Endothelial cell of umbilical vein (primary cell): ENCODE results near the gene TSSC4.

Source experiments
- MAX ChIP-seq: IDR thresholded peaks from 2 replicates; pipeline ENCODE4 v1.6.1; 2011; ENCODE audit not compliant: insufficient read depth, insufficient read length
- TF ChIP-seq, protein P1 (sequence below), 2 donors: IDR thresholded peaks; 1 replicate in 1 of 2; 2 replicates in 1 of 2; pipeline ENCODE4 v1.5.1; 2011; ENCODE audit warnings: low read length in 2 of 2, mild to moderate bottlenecking in 2 of 2, moderate library complexity in 2 of 2, control low read depth in 1 of 2, inconsistent platforms in 1 of 2, low read depth in 1 of 2; ENCODE audit not compliant: insufficient read depth in 1 of 2; ENCODE audit errors: extremely low read depth in 1 of 2

GRCh38 chr11:2362414-2362813 is 38.1 kb upstream of the TSSC4 start:
- TF ChIP-seq, protein P1, sequence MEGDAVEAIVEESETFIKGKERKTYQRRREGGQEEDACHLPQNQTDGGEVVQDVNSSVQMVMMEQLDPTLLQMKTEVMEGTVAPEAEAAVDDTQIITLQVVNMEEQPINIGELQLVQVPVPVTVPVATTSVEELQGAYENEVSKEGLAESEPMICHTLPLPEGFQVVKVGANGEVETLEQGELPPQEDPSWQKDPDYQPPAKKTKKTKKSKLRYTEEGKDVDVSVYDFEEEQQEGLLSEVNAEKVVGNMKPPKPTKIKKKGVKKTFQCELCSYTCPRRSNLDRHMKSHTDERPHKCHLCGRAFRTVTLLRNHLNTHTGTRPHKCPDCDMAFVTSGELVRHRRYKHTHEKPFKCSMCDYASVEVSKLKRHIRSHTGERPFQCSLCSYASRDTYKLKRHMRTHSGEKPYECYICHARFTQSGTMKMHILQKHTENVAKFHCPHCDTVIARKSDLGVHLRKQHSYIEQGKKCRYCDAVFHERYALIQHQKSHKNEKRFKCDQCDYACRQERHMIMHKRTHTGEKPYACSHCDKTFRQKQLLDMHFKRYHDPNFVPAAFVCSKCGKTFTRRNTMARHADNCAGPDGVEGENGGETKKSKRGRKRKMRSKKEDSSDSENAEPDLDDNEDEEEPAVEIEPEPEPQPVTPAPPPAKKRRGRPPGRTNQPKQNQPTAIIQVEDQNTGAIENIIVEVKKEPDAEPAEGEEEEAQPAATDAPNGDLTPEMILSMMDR (IDR thresholded peaks at IDR 0.05; ENCODE audit: extremely low read depth in 1 of 2, insufficient read depth in 1 of 2, low read depth in 1 of 2, low read length in 2 of 2): no peak
- TF ChIP-seq MAX: no peak
